ENCODE results near the gene ATP4B.

GRCh38 chr13:113637262-113638160 is 20.5 kb downstream of the ATP4B start:
- no peak for TF ChIP-seq CTCF (IDR thresholded peaks at IDR 0.05)
- TF ChIP-seq REST (IDR thresholded peaks at IDR 0.05; ENCODE audit: insufficient read depth in 1 of 2, low read depth in 2 of 2, low read length in 1 of 2) = no peak
- no peak for TF ChIP-seq POLR2AphosphoS5 (IDR thresholded peaks at IDR 0.05; ENCODE audit: low read depth, low read length)
- TF ChIP-seq TCF7L2 (IDR thresholded peaks at IDR 0.05; ENCODE audit: low read depth, low read length) = no peak
- TF ChIP-seq SIN3A (IDR thresholded peaks at IDR 0.05; ENCODE audit: borderline replicate concordance, insufficient read depth, low read depth, low read length) = no peak
